HG02798 (cell line): ENCODE measurements around the gene TOLLIP.
"Not testable (repeated sequence)": the region's sequence is repeated elsewhere in the genome, so short reads cannot be mapped to it uniquely, and the experiment has no call there.

Source experiments
- ATAC-seq: cut with Tn5 transposase; IDR thresholded peaks from one replicate; pipeline ENCODE4 v1.9.1; 2021; ENCODE audit warnings: mild to moderate bottlenecking; ENCODE audit not compliant: unreplicated experiment, poor library complexity

The TOLLIP gene

DNA sequence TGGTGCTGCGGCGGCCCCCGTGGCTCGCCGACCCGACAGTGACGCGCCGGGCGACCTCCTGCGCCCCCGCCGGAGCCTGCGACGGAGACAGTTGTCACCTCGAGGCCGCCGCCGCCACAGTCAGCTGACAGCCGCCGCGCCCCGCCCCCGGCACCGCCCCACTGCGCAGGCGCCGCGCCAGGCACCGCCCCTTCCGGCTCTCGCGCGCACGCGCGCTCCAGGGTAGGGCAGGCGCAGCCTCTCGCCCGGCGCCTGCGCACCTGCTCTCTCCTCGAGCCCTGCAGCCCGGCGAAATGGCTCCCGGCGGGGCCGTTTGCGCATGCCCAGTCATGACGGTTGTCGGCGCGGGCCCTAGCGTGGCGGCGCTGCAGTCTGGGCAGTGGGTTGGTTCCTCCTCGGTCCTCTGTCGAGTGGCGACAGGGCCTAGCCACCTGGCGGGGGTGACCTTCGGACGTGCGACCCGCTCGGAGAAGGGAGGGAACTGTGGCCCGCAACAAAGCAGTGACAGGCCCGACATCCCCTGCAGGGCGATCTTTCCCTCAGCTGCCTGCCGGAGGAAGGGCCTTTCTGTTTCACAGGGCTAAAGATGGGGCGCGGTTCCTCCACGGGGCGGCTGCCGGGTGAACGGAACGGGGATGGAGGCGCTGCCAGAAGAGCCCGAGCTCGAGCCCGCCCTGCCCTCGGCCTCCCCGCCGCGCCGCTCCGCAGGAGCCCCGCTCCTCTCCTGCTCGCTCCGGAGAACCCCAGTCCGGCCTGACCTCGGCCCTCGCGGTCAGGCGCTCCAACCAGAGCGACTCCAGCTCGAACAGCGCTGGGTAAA is at the start of gene TOLLIP:
TSS of gene TOLLIP (minus strand) at position 135 of the 820 bp plus-strand sequence. CDS start at position 1, 134 bp downstream.
- ATAC-seq: peak; percentile 88

GRCh38 chr11:1358931-1359330 is 49.5 kb upstream of the TOLLIP start:
- not testable (repeated sequence) for ATAC-seq

DNA sequence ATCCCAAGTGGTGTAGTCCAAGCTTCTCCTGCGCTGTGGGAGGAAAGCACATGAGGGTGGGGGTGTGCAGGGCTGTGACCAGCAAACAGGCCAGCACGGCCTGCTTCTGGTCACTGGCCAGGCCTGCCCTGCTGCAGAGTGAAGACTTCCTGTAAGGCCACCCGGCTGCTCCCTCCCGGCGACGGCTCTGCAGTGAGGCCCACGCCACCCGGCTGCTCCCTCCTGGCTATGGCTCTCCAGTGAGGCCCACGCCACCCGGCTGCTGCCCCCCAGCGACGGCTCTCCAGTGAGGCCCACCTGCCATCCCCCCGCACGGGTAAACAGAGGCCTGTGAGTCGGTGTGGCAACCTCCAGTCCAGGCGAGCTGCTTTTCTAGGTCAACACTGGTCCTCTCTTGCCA is 48.9 kb upstream of the TOLLIP start:
- ATAC-seq: no peak

GRCh38 chr11:1356478-1356960 is 47.1 kb upstream of the TOLLIP start:
- ATAC-seq: no peak

DNA sequence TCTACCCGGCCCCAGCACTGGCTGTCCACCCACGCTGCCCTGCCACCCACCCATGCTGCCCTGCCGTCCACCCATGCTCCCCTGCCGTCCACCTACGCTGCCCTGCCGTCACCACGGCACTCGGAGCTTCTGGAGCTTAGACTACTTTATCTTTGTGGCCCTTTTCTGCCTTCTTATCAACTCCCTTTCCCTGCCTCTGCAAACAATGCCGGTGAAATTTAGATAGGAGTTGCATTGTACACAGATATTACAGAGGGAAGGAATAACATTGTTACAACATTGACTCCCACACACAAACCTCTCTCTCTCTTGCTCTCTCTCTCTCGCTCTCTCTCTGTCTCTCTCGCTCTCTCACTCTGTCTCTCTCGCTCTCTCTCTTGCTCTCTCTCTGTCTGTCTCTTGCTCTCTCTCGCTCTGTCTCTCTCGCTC is 46.6 kb upstream of the TOLLIP start:
- ATAC-seq: no peak

- no peak for ATAC-seq
Measured at GRCh38 chr11:1354125-1354938, 44.9 kb upstream of the TOLLIP start.

DNA sequence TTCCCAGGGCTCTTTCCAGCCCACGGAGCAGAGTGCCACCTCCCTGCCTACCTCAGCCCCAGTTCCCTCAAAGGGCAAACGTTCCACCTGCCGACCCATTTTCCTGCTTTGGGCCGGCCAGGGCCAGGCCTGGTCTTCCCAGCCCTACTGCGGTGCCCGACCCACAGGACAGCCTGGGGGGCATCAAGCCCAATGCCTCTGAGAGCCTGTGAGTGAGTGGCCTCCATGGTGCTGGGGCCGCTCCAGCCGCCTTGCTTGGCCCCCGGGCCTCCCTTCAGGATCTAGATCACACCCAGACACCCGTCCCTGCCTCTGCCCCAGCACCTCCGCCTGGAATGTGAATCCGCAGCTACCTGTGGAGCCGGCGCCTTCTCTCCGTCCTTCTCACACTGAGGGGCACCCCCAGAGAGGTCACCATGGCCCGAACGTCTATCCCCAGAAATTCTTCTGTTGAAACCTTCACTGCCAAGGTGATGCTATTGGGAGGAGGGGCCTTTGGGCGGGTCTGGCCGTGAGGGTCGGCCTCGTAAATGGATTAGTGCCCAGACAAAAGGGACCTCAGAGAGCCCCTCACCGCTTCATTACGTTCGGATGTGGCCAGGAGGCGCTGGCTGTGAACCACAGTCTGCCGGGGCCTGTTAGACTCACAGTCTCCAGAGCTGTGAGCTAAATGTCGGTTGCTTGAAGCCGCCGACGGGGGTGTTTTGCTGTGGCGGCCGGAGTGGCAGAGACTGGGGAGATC is 44.1 kb upstream of the TOLLIP start:
- no peak for ATAC-seq

- no peak for ATAC-seq
Measured at GRCh38 chr11:1352696-1353382, 43.4 kb upstream of the TOLLIP start.

DNA sequence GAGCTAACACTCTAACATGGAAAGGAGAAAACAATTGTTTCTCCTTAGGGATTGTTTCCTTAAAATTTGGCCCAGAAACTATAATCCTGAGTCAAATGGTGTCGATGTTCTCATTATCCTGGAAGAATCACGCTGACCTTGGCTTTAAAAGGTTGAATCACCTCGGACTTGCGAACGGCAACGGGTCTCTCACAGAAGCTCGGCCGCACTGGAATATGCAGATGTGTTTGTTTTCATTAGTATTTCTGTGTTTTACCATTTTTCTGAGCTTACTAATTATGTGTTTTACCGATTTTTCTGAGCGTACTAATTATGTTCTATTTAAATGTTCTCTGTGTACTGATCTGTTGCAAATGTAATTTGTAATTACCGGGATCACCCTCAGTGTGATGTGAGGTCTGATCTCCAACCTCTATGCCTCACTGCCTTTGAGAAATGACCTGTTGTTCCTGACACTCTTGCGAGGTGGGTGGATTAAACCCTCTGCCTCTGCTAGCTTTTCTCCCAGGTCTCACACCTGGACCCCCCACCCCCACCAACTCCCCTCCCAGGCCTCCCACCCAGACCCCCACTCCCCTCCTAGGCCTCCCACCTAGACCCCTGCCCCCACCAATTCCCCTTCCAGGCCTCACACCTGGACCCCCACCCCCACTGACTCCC is 42.0 kb upstream of the TOLLIP start:
- no peak for ATAC-seq

DNA sequence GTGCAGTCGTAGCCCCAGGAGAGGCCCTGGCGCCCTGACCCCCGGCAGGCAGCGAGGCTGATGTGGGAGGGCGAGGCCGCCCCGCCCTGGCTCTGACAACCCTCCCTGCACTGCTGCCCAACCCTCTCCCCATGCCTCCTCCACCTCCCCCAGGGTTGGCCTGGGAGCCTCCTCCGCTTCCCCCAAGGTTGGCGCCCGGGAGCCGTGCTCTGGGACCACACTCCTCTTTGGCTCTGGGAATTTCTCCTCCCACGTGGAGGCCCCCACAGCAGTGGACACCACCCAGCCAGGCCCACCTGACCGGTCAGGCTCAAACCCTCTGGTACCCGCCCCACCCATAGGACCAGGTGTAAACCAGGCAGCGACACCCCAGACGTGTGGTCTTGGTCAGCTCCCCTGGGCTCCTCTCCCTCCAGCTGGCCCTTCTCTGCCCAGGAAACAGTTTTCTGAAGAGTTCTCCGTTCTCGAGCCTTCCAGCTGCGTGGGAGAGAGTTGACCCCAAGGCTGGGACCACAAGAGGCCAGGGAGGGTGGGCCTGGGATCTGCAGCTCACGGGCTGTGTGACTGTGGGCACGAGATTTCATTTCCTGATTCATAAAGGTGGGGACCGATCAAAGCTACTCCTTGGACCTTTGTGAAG is 40.8 kb upstream of the TOLLIP start:
- no peak for ATAC-seq

GRCh38 chr11:1349327-1350041 is 40.1 kb upstream of the TOLLIP start:
- no peak for ATAC-seq

GRCh38 chr11:1348796-1349326 is 39.4 kb upstream of the TOLLIP start:
- ATAC-seq: no peak

DNA sequence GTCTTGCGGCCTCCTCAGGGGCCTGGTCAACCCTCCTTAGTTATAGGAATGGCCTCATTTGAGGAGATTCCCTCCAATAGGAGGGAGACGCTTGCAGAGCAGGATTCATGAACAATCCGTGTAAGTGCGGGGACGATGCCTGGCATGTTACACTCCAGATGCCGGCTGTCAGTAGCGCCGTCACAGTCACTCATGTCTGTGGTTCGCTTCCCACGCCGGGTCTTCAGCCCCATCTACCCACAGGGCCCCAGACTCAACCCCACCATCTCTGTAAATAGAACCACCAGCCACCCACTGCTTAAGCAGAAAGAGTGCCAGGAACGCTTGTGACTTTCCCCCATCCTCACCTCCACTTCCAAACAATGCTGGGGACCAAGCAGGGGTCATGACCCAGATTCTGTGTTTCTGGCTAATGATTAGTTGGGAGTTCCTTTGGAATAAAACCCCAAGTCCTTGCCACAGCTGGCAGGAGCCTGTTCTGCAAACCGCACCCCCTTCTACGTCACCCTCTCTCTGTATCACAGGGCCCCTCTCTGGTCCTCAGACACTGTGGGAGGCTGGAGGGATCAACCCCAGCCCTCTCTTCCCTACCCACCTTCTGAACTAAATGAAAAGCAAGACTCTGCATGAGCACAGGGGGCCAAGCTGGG is 38.8 kb upstream of the TOLLIP start:
- no peak for ATAC-seq

DNA sequence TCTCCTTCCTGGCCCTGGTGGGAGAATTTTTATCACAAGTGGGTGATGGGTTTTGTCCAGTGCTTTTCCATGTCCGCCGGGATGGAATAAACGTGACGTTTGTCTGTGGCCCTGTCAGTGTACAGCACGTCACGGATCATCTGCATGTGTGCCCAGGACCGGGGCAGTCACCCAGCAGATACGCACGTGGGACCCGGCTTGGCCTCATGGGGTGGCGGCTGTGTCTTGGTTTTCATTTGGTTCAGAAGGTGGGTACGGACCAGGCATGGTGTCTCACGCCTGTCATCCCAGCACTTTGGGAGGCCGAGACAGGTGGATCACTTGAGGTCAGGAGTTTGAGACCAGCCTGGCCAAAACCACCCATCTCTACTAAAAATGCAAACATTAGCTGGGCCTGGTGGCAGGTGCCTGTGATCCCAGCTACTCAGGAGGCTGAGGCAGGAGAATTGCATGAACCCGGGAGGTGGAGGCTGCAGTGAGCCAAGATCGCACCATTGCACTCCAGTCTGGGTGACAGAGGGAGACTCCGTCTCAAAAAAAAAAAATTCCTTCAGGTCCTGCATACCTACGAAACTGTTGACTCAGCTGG is 38.1 kb upstream of the TOLLIP start:
- not testable (repeated sequence) for ATAC-seq

DNA sequence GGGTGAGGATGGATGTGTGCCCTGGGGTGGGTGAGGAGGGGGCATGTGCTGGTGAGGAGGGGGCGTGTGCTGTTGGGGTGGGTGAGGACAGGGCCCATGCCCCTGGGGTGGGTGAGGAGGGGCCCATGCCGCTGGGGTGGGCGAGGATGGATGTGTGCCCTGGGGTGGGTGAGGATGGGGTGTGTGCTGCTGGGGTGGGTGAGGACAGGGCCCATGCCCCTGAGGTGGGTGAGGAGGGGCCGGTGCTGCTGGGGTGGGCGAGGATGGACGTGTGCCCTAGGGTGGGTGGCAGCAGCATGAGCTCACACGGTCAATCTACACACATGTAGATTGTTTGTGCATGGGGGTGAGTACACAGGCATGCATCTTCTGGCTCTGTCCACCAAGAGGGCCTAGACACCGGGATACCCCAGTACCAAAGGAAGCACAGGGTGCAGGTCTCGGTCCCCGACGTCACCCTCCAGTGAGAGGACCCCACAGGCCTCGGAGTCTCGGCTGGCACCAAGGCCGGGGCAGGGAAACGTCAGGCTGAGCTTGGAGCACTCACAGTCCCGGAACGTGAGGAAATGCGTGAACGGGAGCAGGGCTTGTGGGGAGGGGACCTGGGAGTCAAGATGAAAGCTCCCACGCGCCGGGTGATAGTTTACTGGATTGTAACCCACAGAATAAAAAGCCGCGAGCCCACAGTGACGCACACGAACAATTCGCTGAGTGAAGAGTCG is 37.4 kb upstream of the TOLLIP start:
- ATAC-seq: no peak

- no peak for ATAC-seq
Measured at GRCh38 chr11:1345737-1346513, 36.5 kb upstream of the TOLLIP start.
